Neural cell (in vitro differentiated cells): ENCODE data around the gene N4BP2L1. TPM values are rescaled to one million over a fixed set of nuclear protein-coding genes. Genes with fewer than 3 reads are reported as not detected.

Source experiments
- H2AFZ ChIP-seq: fragments of 200-600, 300-800 bp; sonication (generic), shearing (Covaris generic); 2 replicates; pipeline ENCODE4 v1.6.0; 2014; ENCODE audit warnings: low read depth, mild to moderate bottlenecking, antibody characterized with exemption, low read length, moderate library complexity
- H3F3A ChIP-seq: fragments of 200-600 bp; shearing (Covaris generic); 2 replicates; pipeline ENCODE4 v1.6.1; 2016; ENCODE audit warnings: mild to moderate bottlenecking, moderate library complexity, mixed read lengths, antibody characterized with exemption, low read length; ENCODE audit not compliant: insufficient read depth, poor library complexity, severe bottlenecking
- H3K27ac ChIP-seq: fragments of 200-600, 300-800 bp; sonication (generic), shearing (Covaris generic); 2 replicates; pipeline ENCODE4 v1.5.1; 2014; ENCODE audit warnings: mild to moderate bottlenecking, low read length, moderate library complexity
- H3K27me3 ChIP-seq: fragments of 300-800, 200-600 bp; sonication (generic), shearing (Covaris generic); 2 replicates; pipeline ENCODE4 v1.6.0; 2014; ENCODE audit warnings: mild to moderate bottlenecking, low read depth, low read length, moderate library complexity; ENCODE audit not compliant: insufficient read depth
- H3K36me3 ChIP-seq: fragments of 300-800, 200-600 bp; sonication (generic), shearing (Covaris generic); 2 replicates; pipeline ENCODE4 v1.5.1; 2014; ENCODE audit warnings: mild to moderate bottlenecking, antibody characterized with exemption, low read length, moderate library complexity; ENCODE audit not compliant: insufficient read depth
- H3K4me2 ChIP-seq: fragments of 300-800, 200-600 bp; sonication (generic), shearing (Covaris generic); 2 replicates; pipeline ENCODE4 v1.6.0; 2014; ENCODE audit warnings: mild to moderate bottlenecking, low read length
- H3K4me3 ChIP-seq: fragments of 300-800, 200-600 bp; sonication (generic), shearing (Covaris generic); 2 replicates; pipeline ENCODE4 v1.5.1; 2014; ENCODE audit warnings: mild to moderate bottlenecking, low read length, moderate library complexity
- H3K79me2 ChIP-seq: fragments of 200-600 bp; shearing (Covaris generic); replicated peaks from 2 replicates; pipeline ENCODE4 v1.6.0; 2014; ENCODE audit warnings: mild to moderate bottlenecking, low read length, moderate library complexity; ENCODE audit not compliant: insufficient read depth
- H3K9ac ChIP-seq: fragments of 300-800, 200-600 bp; sonication (generic), shearing (Covaris generic); 2 replicates; pipeline ENCODE4 v1.6.1; 2016; ENCODE audit warnings: mild to moderate bottlenecking, low read length, mixed read lengths
- H3K9me2 ChIP-seq: fragments of 200-600 bp; shearing (Covaris generic); 2 replicates; pipeline ENCODE4 v1.6.1; 2016; ENCODE audit warnings: mild to moderate bottlenecking, low read length, mixed read lengths; ENCODE audit not compliant: insufficient read depth
- H3K9me3 ChIP-seq: fragments of 200-600, 300-800 bp; sonication (generic), shearing (Covaris generic); 2 replicates; pipeline ENCODE4 v1.6.1; 2016; ENCODE audit warnings: mild to moderate bottlenecking, mixed run types, low read length, moderate library complexity, mixed read lengths
- H4K20me1 ChIP-seq: fragments of 200-600 bp; shearing (Covaris generic); 2 replicates; pipeline ENCODE4 v1.6.1; 2016; ENCODE audit warnings: mild to moderate bottlenecking, mixed run types; ENCODE audit not compliant: insufficient read depth
- EP300 ChIP-seq: fragments of 450-650 bp; conservative IDR thresholded peaks from 2 replicates; pipeline ENCODE4 v1.6.1; 2014; ENCODE audit warnings: antibody characterized with exemption, mild to moderate bottlenecking, moderate library complexity; ENCODE audit not compliant: poor library complexity, severe bottlenecking
- EZH2 ChIP-seq: fragments of 200-600, 300-800 bp; shearing (Covaris generic), sonication (generic); IDR thresholded peaks from 2 replicates; pipeline ENCODE4 v1.6.1; 2014; ENCODE audit warnings: antibody characterized with exemption, low read length, borderline replicate concordance, mild to moderate bottlenecking; ENCODE audit not compliant: insufficient read depth, poor library complexity, severe bottlenecking
- MXI1 ChIP-seq: fragments of 450-650 bp; conservative IDR thresholded peaks from 2 replicates; pipeline ENCODE4 v1.6.1; 2014; ENCODE audit warnings: antibody characterized with exemption, mild to moderate bottlenecking; ENCODE audit not compliant: poor library complexity, severe bottlenecking
- POLR2AphosphoS5 ChIP-seq: IDR thresholded peaks from 2 replicates; pipeline ENCODE4 v1.6.1; 2012
- RAD21 ChIP-seq: fragments of 450-650 bp; conservative IDR thresholded peaks from 2 replicates; pipeline ENCODE4 v1.6.1; 2014; ENCODE audit warnings: antibody characterized with exemption, mild to moderate bottlenecking, moderate library complexity
- SMC3 ChIP-seq: fragments of 450-650 bp; conservative IDR thresholded peaks from 2 replicates; pipeline ENCODE4 v1.6.1; 2014; ENCODE audit warnings: antibody characterized with exemption, mild to moderate bottlenecking, moderate library complexity; ENCODE audit not compliant: poor library complexity
- TAF1 ChIP-seq: IDR thresholded peaks from 2 replicates; pipeline ENCODE4 v1.6.1; 2012; ENCODE audit warnings: low read depth
- polyA minus RNA-seq: library from RNA; depleted of rRNA, polyadenylated mRNA; stranded (reverse); fragments of >200 nt; gene quantifications from 2 replicates; pipeline ENCODE4 v1.2.3, GENCODE V29; 2014
- polyA plus RNA-seq: library from polyadenylated mRNA; depleted of rRNA; stranded (reverse); fragments of >200 nt; gene quantifications from 2 replicates; pipeline ENCODE4 v1.2.3, GENCODE V29; 2014
- TF ChIP-seq, protein P1 (sequence below): IDR thresholded peaks from 2 replicates; pipeline ENCODE4 v1.6.1; 2012; ENCODE audit warnings: borderline replicate concordance
- TF ChIP-seq, protein P2 (sequence below): fragments of 450-650 bp; IDR thresholded peaks from 2 replicates; pipeline ENCODE4 v1.5.1; 2014; ENCODE audit warnings: antibody characterized with exemption, mild to moderate bottlenecking, moderate library complexity; ENCODE audit not compliant: poor library complexity, severe bottlenecking

N4BP2L1 gene
- polyA plus RNA-seq (4.6 and 6.1 TPM in 2 replicates), polyA minus RNA-seq (0.49 and 4.1 TPM in 2 replicates)

DNA sequence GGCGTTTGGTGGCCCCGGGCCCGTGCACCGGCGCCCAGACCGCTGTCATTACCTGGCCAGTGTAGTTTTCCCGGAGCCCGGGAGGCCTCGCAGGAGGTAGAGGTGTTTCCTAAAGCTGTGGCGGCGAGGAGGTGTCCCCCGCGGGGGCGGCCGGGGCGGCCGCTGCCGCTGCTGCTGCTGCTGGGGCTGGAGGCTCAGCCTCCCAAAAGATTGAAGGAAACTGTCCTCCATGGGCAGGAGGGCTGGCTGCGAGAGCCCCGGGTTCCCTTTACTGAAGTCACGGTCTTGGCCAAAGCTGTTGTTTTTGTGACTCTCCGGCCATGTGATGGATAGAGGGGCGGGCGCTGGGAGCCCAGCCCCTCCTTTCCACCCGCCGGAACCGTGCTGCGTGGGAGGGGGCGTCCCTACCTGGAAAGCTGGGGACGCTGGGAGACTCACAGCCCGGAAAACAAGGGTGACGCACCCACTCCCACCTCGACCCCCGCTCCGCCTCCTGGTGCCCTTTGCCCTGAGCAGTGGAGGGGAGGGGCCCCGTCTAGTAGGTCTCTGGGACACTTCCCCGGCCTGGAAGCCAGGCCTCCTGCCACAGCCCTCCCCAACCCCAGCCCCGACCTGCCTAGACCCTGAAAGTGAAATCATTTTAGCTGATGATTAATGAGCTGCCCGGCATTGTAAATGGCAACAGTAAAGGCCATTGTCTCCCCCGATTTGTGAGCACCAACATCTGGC is at the start of gene N4BP2L1:
TSS of gene N4BP2L1 (minus strand) at position 279 of the 729 bp plus-strand sequence. CDS start at position 231, 48 bp downstream.
- Histone ChIP-seq H2AFZ (no peak within 1 kb of the TSS), H3K36me3 (no peaks in the 10 kb centered on the region), H3K27ac (no peak within 1 kb of the TSS), H3K4me3 (peak within 1 kb of the TSS; percentile 71), H3K9me3 (no peaks in the 10 kb centered on the region), H3K79me2 (no peaks in the 10 kb centered on the region), H3K9ac (peak within 1 kb of the TSS; percentile 51), H3K27me3 (peaks cover 36% of the 10 kb centered on the region), H3F3A (no peaks in the 10 kb centered on the region), H3K9me2 (no peaks in the 10 kb centered on the region), H3K4me2 (no peak within 1 kb of the TSS), H4K20me1 (no peaks in the 10 kb centered on the region)
- TF ChIP-seq EZH2 (no peak), POLR2AphosphoS5 (no peak), TAF1 (no peak), SMC3 (no peak), MXI1 (no peak), RAD21 (no peak), EP300 (no peak)
- TF ChIP-seq, protein P1, sequence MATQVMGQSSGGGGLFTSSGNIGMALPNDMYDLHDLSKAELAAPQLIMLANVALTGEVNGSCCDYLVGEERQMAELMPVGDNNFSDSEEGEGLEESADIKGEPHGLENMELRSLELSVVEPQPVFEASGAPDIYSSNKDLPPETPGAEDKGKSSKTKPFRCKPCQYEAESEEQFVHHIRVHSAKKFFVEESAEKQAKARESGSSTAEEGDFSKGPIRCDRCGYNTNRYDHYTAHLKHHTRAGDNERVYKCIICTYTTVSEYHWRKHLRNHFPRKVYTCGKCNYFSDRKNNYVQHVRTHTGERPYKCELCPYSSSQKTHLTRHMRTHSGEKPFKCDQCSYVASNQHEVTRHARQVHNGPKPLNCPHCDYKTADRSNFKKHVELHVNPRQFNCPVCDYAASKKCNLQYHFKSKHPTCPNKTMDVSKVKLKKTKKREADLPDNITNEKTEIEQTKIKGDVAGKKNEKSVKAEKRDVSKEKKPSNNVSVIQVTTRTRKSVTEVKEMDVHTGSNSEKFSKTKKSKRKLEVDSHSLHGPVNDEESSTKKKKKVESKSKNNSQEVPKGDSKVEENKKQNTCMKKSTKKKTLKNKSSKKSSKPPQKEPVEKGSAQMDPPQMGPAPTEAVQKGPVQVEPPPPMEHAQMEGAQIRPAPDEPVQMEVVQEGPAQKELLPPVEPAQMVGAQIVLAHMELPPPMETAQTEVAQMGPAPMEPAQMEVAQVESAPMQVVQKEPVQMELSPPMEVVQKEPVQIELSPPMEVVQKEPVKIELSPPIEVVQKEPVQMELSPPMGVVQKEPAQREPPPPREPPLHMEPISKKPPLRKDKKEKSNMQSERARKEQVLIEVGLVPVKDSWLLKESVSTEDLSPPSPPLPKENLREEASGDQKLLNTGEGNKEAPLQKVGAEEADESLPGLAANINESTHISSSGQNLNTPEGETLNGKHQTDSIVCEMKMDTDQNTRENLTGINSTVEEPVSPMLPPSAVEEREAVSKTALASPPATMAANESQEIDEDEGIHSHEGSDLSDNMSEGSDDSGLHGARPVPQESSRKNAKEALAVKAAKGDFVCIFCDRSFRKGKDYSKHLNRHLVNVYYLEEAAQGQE: no peak
- TF ChIP-seq, protein P2, sequence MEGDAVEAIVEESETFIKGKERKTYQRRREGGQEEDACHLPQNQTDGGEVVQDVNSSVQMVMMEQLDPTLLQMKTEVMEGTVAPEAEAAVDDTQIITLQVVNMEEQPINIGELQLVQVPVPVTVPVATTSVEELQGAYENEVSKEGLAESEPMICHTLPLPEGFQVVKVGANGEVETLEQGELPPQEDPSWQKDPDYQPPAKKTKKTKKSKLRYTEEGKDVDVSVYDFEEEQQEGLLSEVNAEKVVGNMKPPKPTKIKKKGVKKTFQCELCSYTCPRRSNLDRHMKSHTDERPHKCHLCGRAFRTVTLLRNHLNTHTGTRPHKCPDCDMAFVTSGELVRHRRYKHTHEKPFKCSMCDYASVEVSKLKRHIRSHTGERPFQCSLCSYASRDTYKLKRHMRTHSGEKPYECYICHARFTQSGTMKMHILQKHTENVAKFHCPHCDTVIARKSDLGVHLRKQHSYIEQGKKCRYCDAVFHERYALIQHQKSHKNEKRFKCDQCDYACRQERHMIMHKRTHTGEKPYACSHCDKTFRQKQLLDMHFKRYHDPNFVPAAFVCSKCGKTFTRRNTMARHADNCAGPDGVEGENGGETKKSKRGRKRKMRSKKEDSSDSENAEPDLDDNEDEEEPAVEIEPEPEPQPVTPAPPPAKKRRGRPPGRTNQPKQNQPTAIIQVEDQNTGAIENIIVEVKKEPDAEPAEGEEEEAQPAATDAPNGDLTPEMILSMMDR: no peak

DNA sequence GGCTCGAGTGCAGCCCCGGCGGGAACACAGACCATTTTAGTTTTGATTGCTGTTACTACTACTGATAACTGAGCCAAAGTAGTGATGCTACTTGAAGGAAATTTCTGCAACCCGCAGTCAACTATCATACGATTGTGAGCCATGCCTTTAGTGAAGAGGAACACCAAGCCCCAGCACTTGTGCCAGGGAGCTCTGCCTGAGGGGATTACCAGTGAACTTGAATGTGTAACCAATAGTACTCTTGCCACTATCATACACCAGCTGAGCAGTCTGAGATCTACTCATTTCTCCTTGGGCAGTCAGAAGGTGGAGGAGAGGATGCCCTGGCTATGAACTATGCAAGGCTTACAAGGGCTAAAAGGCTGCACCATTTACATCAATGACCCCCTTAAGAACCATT is 49.0 kb upstream of the N4BP2L1 start:
- H3K79me2 ChIP-seq: no peaks in the 10 kb centered on the region
- H3K27ac ChIP-seq: no peak overlapping the region
- H4K20me1 ChIP-seq: no peaks in the 10 kb centered on the region
- H2AFZ ChIP-seq: no peak overlapping the region
- H3K36me3 ChIP-seq: no peaks in the 10 kb centered on the region
- H3K4me3 ChIP-seq: no peak overlapping the region
- no peaks in the 10 kb centered on the region for H3F3A ChIP-seq
- TF ChIP-seq, protein P1: no peak
- no peak for TF ChIP-seq POLR2AphosphoS5
- no peak for TF ChIP-seq EP300
- TF ChIP-seq SMC3: no peak
- no peak for TF ChIP-seq EZH2
- TF ChIP-seq MXI1: no peak
- no peak for TF ChIP-seq TAF1
- TF ChIP-seq RAD21: no peak
- TF ChIP-seq, protein P2: no peak
- no peaks in the 10 kb centered on the region for H3K9me3 ChIP-seq
- no peak overlapping the region for H3K4me2 ChIP-seq
- H3K9me2 ChIP-seq: no peaks in the 10 kb centered on the region
- H3K27me3 ChIP-seq: no peaks in the 10 kb centered on the region
- no peak overlapping the region for H3K9ac ChIP-seq
